K562 (cell line): ENCODE data around the gene C1QL2. TPM values are rescaled to one million over a fixed set of nuclear protein-coding genes. Genes with fewer than 3 reads are reported as not detected.

Source experiments
- ATAC-seq: fragments of 200-7000 bp; cut with Tn5 transposase; 3 replicates; pipeline ENCODE4 v1.9.1; 2020; ENCODE audit warnings: moderate library complexity
- BruUV-seq: library from RNA; stranded (reverse); fragments of 400-500 nt; replicated peaks from 2 replicates; lab custom pipeline; 2021; lab: Mats Ljungman, UMichigan
- CTCF ChIA-PET: fragments of 300-600 bp; formaldehyde crosslinking; extraction: SDS; loops from one replicate; lab custom pipeline; 2021; ENCODE audit warnings: low intra/inter-chr PET ratio; lab: Yijun Ruan, JAX
- POLR2A ChIA-PET: fragments of 300-600, 350-650 bp; sonication (Branson Sonifier 250); formaldehyde crosslinking; extraction: SDS; loops from one replicate; lab custom pipeline; 2021; ENCODE audit warnings: antibody characterized with exemption, inconsistent platforms; lab: Yijun Ruan, JAX
- DNase-seq, 4 experiments: peaks; one replicate each; pipeline versions ENCODE4 v3.0.0 to v3.0.0-alpha.2; 2011 to 2018; ENCODE audit warnings: low spot score in 3 of 4, mixed read lengths in 3 of 4; ENCODE audit errors: extremely low read depth in 1 of 4
- FAIRE-seq: peaks from 2 replicates; lab custom pipeline; 2011; peaks lifted over from hg19 to GRCh38; lab: Jason Lieb, UNC
- H2AFZ ChIP-seq: 2 replicates; pipeline ENCODE4 v1.6.0; 2011; ENCODE audit warnings: low read depth, low read length, control low read depth, inconsistent platforms
- H3K27ac ChIP-seq: fragments of 200-600 bp; 3 replicates; pipeline ENCODE4 v1.8.0; 2011; ENCODE audit warnings: low read depth, mild to moderate bottlenecking, control low read depth, inconsistent platforms, low read length, moderate library complexity, mixed read lengths; ENCODE audit errors: extremely low read depth
- H3K27me3 ChIP-seq, 2 experiments: fragments of 300-600 bp in 1 of 2; 2 replicates in 1 of 2; 3 replicates in 1 of 2; pipeline versions ENCODE4 v1.6.0 to v1.8.0; 2011; ENCODE audit warnings: inconsistent platforms in 2 of 2, low read length in 2 of 2, mild to moderate bottlenecking in 1 of 2, mixed read lengths in 1 of 2, moderate library complexity in 1 of 2; ENCODE audit not compliant: control insufficient read depth in 2 of 2, insufficient read depth in 2 of 2
- H3K36me3 ChIP-seq: fragments of 300-600 bp; 3 replicates; pipeline ENCODE4 v1.8.0; 2011; ENCODE audit warnings: mild to moderate bottlenecking, low read length, inconsistent platforms; ENCODE audit not compliant: control insufficient read depth, insufficient read depth
- H3K4me1 ChIP-seq, 2 experiments: fragments of 200-600 bp in 1 of 2; replicated peaks in 1 of 2; 2 replicates in 1 of 2; 3 replicates in 1 of 2; pipeline versions ENCODE4 v1.5.1 to v1.8.0; 2011; ENCODE audit warnings: inconsistent platforms in 2 of 2, low read length in 2 of 2, mild to moderate bottlenecking in 1 of 2, mixed read lengths in 1 of 2, moderate library complexity in 1 of 2; ENCODE audit not compliant: control insufficient read depth in 2 of 2, insufficient read depth in 2 of 2
- H3K4me2 ChIP-seq: 2 replicates; pipeline ENCODE4 v1.6.1; 2011; ENCODE audit warnings: low read length, control low read depth, inconsistent platforms, mixed read lengths; ENCODE audit not compliant: insufficient read depth
- H3K4me3 ChIP-seq: fragments of 200-600 bp; sonication (generic), shearing (Covaris generic); 2 replicates; pipeline ENCODE4 v1.5.1; 2016; ENCODE audit warnings: control low read depth, inconsistent platforms
- H3K79me2 ChIP-seq: fragments of 200-600 bp; 3 replicates; pipeline ENCODE4 v1.8.0; 2011; ENCODE audit warnings: low read length, inconsistent platforms; ENCODE audit not compliant: control insufficient read depth, insufficient read depth
- H3K9ac ChIP-seq, 2 experiments: 2 replicates each; pipeline versions ENCODE4 v1.6.0 to v1.6.1; 2011; ENCODE audit warnings: low read depth in 2 of 2, low read length in 2 of 2, control low read depth in 1 of 2, inconsistent platforms in 1 of 2, mild to moderate bottlenecking in 1 of 2, mixed read lengths in 1 of 2; ENCODE audit not compliant: insufficient read depth in 1 of 2
- H3K9me1 ChIP-seq: one replicate; pipeline ENCODE4 v1.6.0; 2011; ENCODE audit warnings: inconsistent platforms, mild to moderate bottlenecking, low read length, moderate library complexity; ENCODE audit not compliant: control insufficient read depth, insufficient read depth
- H3K9me3 ChIP-seq: replicated peaks from 2 replicates; pipeline ENCODE4 v1.5.1; 2011; ENCODE audit warnings: low read depth, low read length, inconsistent platforms; ENCODE audit not compliant: control insufficient read depth, insufficient read depth
- H4K20me1 ChIP-seq: replicated peaks from 2 replicates; pipeline ENCODE4 v1.6.1; 2011; ENCODE audit warnings: low read length, inconsistent platforms, mixed read lengths; ENCODE audit not compliant: control insufficient read depth, insufficient read depth
- LARP7 ChIP-seq: fragments of 450-650 bp; IDR thresholded peaks from 2 replicates; pipeline ENCODE4 v1.6.1; 2016
- SLC30A9 ChIP-seq: fragments of 250-450 bp; sonication (Bioruptor Pico); IDR thresholded peaks from 2 replicates; pipeline ENCODE4 v1.8.0; 2022; ENCODE audit warnings: mild to moderate bottlenecking, moderate library complexity
- SRSF9 ChIP-seq: fragments of 200-400 bp; formaldehyde crosslinking; IDR thresholded peaks from 2 replicates; pipeline ENCODE4 v1.6.1; 2017; ENCODE audit warnings: low read depth, low read length, borderline replicate concordance
- ZNF76 ChIP-seq: fragments of 250-450 bp; sonication (Bioruptor Pico); IDR thresholded peaks from 2 replicates; pipeline ENCODE4 v1.4.0; 2020; ENCODE audit warnings: mild to moderate bottlenecking, moderate library complexity, borderline replicate concordance
- WGBS: fragments of 100-300 bp; shearing (Covaris generic); methylation state at CpG from one replicate; pipeline ENCODE4 v1.1.6; 2016; ENCODE audit warnings: low coverage, mixed read lengths; ENCODE audit not compliant: insufficient coverage; ENCODE audit errors: missing lambda C conversion rate; 5-methylcytosine and 5-hydroxymethylcytosine counted together
- in situ Hi-C: fragments of 300-500 bp; cut with MboI; formaldehyde crosslinking; loops from 4 replicates; pipeline ENCODE4 v1.15.0; 2018; ENCODE audit warnings: inconsistent platforms, mixed read lengths
- intact Hi-C: fragments of 100-400 bp; cut with micrococcal nuclease; formaldehyde crosslinking; loops from 2 replicates; pipeline ENCODE4 v1.14.2; 2022
- polyA plus RNA-seq, 8 experiments: library from polyadenylated mRNA; depleted of rRNA in 4 of 8; stranded (reverse) in 5 of 8; unstranded in 3 of 8; fragments of >200 nt; fragmentation: Nextera tagmentation in 2 of 8; fragmentation: Illumina TruSeq in 1 of 8; extraction: Ambion mirVana in 2 of 8; extraction: Trizol in 1 of 8; gene quantifications; 2 replicates each; pipeline versions ENCODE4 v1.2.1 to v1.2.3, GENCODE V29; 2011 to 2014; ENCODE audit warnings: inconsistent platforms in 1 of 8, missing spikeins in 1 of 8
- total RNA-seq, 7 experiments: library from RNA; depleted of rRNA in 6 of 7; stranded (reverse); fragments of >200 nt in 6 of 7; fragmentation: Illumina TruSeq in 2 of 7; extraction: Trizol in 2 of 7; gene quantifications; 2 replicates each; pipeline versions ENCODE4 v1.2.1 to v1.2.3, GENCODE V29; 2011 to 2021; ENCODE audit warnings: low replicate concordance in 1 of 7
- TF ChIP-seq, protein P1 (sequence below): fragments of 450-650 bp; conservative IDR thresholded peaks from 2 replicates; pipeline ENCODE4 v1.6.1; 2016; ENCODE audit warnings: missing genetic modification characterization, low read depth, mild to moderate bottlenecking, control low read depth, missing compliant biosample characterization
- TF ChIP-seq, protein P2 (sequence below): fragments of 200-800 bp; sonication (Bioruptor generic); IDR thresholded peaks from 2 replicates; pipeline ENCODE4 v1.6.1; 2017; ENCODE audit warnings: missing genetic modification characterization, missing compliant biosample characterization

Gene C1QL2
- total and polyA plus RNA-seq, 9 of the 15 experiments (the other 6 are each of a cell fraction or from before 2014, with no cell fraction given), result not detected

DNA sequence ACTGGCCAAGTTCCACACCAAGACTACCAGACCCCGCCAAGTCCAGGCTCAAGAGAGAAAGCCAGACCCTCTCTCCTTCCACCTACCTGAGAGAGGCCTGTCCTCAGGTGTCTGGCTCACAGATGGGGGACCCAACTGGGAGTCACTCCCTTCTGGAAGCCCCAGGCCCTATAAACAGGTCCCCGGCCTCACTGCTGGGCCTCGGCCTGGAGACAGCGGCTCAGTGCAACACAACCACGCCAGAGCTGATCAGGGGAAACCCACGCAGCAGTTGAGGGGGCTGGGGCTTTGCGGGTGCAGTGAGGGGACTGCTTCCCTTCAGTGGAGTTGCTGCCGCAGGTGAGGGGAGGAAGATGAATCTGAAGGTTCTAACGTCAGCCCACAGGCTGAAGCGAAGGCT lies 22.8 kb upstream of the C1QL2 start:
- TF ChIP-seq SLC30A9 (CRISPR knock-in tag) (no peak), ZNF76 (CRISPR knock-in tag) (no peak), SRSF9 (no peak), LARP7 (no peak)
- TF ChIP-seq, protein P1, sequence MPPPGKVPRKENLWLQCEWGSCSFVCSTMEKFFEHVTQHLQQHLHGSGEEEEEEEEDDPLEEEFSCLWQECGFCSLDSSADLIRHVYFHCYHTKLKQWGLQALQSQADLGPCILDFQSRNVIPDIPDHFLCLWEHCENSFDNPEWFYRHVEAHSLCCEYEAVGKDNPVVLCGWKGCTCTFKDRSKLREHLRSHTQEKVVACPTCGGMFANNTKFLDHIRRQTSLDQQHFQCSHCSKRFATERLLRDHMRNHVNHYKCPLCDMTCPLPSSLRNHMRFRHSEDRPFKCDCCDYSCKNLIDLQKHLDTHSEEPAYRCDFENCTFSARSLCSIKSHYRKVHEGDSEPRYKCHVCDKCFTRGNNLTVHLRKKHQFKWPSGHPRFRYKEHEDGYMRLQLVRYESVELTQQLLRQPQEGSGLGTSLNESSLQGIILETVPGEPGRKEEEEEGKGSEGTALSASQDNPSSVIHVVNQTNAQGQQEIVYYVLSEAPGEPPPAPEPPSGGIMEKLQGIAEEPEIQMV (tag), result no peak
- TF ChIP-seq, protein P2, sequence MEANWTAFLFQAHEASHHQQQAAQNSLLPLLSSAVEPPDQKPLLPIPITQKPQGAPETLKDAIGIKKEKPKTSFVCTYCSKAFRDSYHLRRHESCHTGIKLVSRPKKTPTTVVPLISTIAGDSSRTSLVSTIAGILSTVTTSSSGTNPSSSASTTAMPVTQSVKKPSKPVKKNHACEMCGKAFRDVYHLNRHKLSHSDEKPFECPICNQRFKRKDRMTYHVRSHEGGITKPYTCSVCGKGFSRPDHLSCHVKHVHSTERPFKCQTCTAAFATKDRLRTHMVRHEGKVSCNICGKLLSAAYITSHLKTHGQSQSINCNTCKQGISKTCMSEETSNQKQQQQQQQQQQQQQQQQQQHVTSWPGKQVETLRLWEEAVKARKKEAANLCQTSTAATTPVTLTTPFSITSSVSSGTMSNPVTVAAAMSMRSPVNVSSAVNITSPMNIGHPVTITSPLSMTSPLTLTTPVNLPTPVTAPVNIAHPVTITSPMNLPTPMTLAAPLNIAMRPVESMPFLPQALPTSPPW (CRISPR knock-in tag), result no peak
- TF ChIP-seq, all 486 proteins: peak for 0
- CTCF ChIA-PET, result no interaction called here
- no peaks in the 10 kb centered on the region for H3K79me2 ChIP-seq
- H3K4me3 ChIP-seq, result no peak overlapping the region
- no peak overlapping the region for H3K4me2 ChIP-seq
- no peak overlapping the region for H3K9ac ChIP-seq
- H3K27me3 ChIP-seq, result peaks cover 0 to 12% of the 10 kb centered on the region in 2 experiments; a peak in 3 of 5 replicates
- BruUV-seq, result no TSS peak
- H4K20me1 ChIP-seq, result no peaks in the 10 kb centered on the region
- H2AFZ ChIP-seq, result no peak overlapping the region
- H3K9me1 ChIP-seq, result no peaks in the 10 kb centered on the region
- no peaks in the 10 kb centered on the region for H3K9me3 ChIP-seq
- DNase-seq (no peak), ATAC-seq (no peak; the same call in 1 of the 3 replicates), FAIRE-seq (no peak)
- POLR2A ChIA-PET, result interaction anchor here (1.7 kb wide), 1 partner anchor 11 kb away, joined by 4 read pairs; no protein-coding TSS in a partner anchor
- H3K27ac ChIP-seq, result no peak overlapping the region
- H3K36me3 ChIP-seq, result no peaks in the 10 kb centered on the region
- 31% methylated on average over 9 of the region's 10 CpGs for WGBS
- in situ Hi-C loops, result no loop called here
- intact Hi-C loops, result no loop called here
- peaks cover 0 to 4% of the 10 kb centered on the region in 2 experiments; a peak in 2 of 5 replicates for H3K4me1 ChIP-seq
